H1 (cell line): ENCODE data around the gene SSB. TPM values are rescaled to one million over a fixed set of nuclear protein-coding genes. Genes with fewer than 3 reads are reported as not detected.

Experiments
- CTCF ChIA-PET: fragments of 300-600 bp; sonication (Branson Sonifier 250); formaldehyde crosslinking; loops from one replicate; lab custom pipeline; 2021; ENCODE audit not compliant: partially characterized antibody; lab: Charles Lee
- POLR2A ChIA-PET: fragments of 300-600 bp; sonication (Branson Sonifier 250); formaldehyde crosslinking; loops from one replicate; lab custom pipeline; 2021; ENCODE audit warnings: inconsistent platforms; ENCODE audit not compliant: partially characterized antibody; lab: Charles Lee
- DNase-seq, 2 experiments: peaks; one replicate each; pipeline versions ENCODE4 v3.0.0 to v3.0.0-alpha.2; 2010 to 2022; ENCODE audit warnings: low spot score in 2 of 2, low read depth in 1 of 2, mixed read lengths in 1 of 2
- FAIRE-seq: peaks from 2 replicates; lab custom pipeline; 2011; peaks lifted over from hg19 to GRCh38; lab: Jason Lieb, UNC
- H2AFZ ChIP-seq: 2 replicates; pipeline ENCODE4 v1.8.1; 2012; ENCODE audit warnings: low read length, inconsistent platforms
- H2AK5ac ChIP-seq: 2 replicates; pipeline ENCODE4 v1.6.1; 2013; ENCODE audit warnings: low read depth, low read length
- H2BK120ac ChIP-seq: replicated peaks from 2 replicates; pipeline ENCODE3; 2013; ENCODE audit warnings: low read depth, low read length, inconsistent platforms
- H2BK12ac ChIP-seq: 2 replicates; pipeline ENCODE4 v1.6.1; 2013; ENCODE audit warnings: low read depth, low read length
- H2BK15ac ChIP-seq: 2 replicates; pipeline ENCODE4 v1.6.1; 2013; ENCODE audit warnings: low read length
- H2BK20ac ChIP-seq: 2 replicates; pipeline ENCODE4 v1.6.1; 2013; ENCODE audit warnings: low read length
- H2BK5ac ChIP-seq: 2 replicates; pipeline ENCODE4 v1.6.1; 2013; ENCODE audit warnings: low read depth, low read length
- H3K14ac ChIP-seq: 2 replicates; pipeline ENCODE4 v1.6.1; 2013; ENCODE audit warnings: inconsistent platforms; ENCODE audit not compliant: insufficient read length
- H3K18ac ChIP-seq: 2 replicates; pipeline ENCODE4 v1.6.1; 2013; ENCODE audit warnings: low read length; ENCODE audit errors: extremely low read depth
- H3K23ac ChIP-seq: 2 replicates; pipeline ENCODE4 v1.6.1; 2013; ENCODE audit warnings: inconsistent platforms; ENCODE audit not compliant: insufficient read length
- H3K23me2 ChIP-seq: 2 replicates; pipeline ENCODE4 v1.6.1; 2013; ENCODE audit warnings: low read depth, low read length
- H3K27ac ChIP-seq: 2 replicates; pipeline ENCODE4 v1.6.1; 2011; ENCODE audit warnings: low read depth, low read length, inconsistent platforms
- H3K27me3 ChIP-seq, 4 experiments: replicated peaks in 1 of 4; 1 replicate in 1 of 4; 2 replicates in 3 of 4; pipeline versions ENCODE4 v1.6.1 to v1.8.1; 2011 to 2013; ENCODE audit warnings: low read length in 3 of 4, mild to moderate bottlenecking in 3 of 4, inconsistent platforms in 2 of 4, mixed read lengths in 2 of 4, moderate library complexity in 1 of 4; ENCODE audit not compliant: control insufficient read depth in 3 of 4, insufficient read depth in 3 of 4; ENCODE audit errors: extremely low read depth in 1 of 4
- H3K36me3 ChIP-seq, 4 experiments: 2 replicates each; pipeline versions ENCODE4 v1.6.1 to v1.8.1; 2011 to 2013; ENCODE audit warnings: mild to moderate bottlenecking in 4 of 4, low read length in 3 of 4, moderate library complexity in 2 of 4, control low read depth in 1 of 4, inconsistent platforms in 1 of 4; ENCODE audit not compliant: insufficient read depth in 4 of 4, control insufficient read depth in 2 of 4
- H3K4ac ChIP-seq: replicated peaks from 2 replicates; pipeline ENCODE3; 2013; ENCODE audit warnings: low read length, low read depth, mixed read lengths, inconsistent platforms; ENCODE audit not compliant: insufficient read length
- H3K4me1 ChIP-seq, 4 experiments: replicated peaks in 1 of 4; 1 replicate in 1 of 4; 2 replicates in 3 of 4; pipeline versions ENCODE4 v1.6.1 to v1.8.1; 2011 to 2013; ENCODE audit warnings: low read length in 3 of 4, inconsistent platforms in 2 of 4, mixed read lengths in 1 of 4; ENCODE audit not compliant: insufficient read depth in 4 of 4, control insufficient read depth in 3 of 4
- H3K4me2 ChIP-seq, 2 experiments: 2 replicates each; pipeline versions ENCODE4 v1.6.1 to v1.8.1; 2011 to 2013; ENCODE audit warnings: low read depth in 2 of 2, low read length in 2 of 2, control low read depth in 1 of 2, inconsistent platforms in 1 of 2, mild to moderate bottlenecking in 1 of 2; ENCODE audit not compliant: insufficient read depth in 1 of 2
- H3K4me3 ChIP-seq, 4 experiments: fragments of 200-600, 300-600 bp in 1 of 4; sonication (generic), shearing (Covaris generic), sonication (Bioruptor Twin) in 1 of 4; 2 replicates each; pipeline versions ENCODE4 v1.5.1 to v1.8.1; 2011 to 2016; ENCODE audit warnings: low read length in 4 of 4, low read depth in 3 of 4, control low read depth in 2 of 4, inconsistent platforms in 2 of 4, mild to moderate bottlenecking in 2 of 4, mixed read lengths in 1 of 4, moderate library complexity in 1 of 4; ENCODE audit not compliant: insufficient read depth in 2 of 4; ENCODE audit errors: extremely low read depth in 1 of 4
- H3K56ac ChIP-seq: replicated peaks from 2 replicates; pipeline ENCODE3; 2013; ENCODE audit warnings: low read depth, mild to moderate bottlenecking, mixed read lengths, low read length, inconsistent platforms; ENCODE audit not compliant: insufficient read length
- H3K79me1 ChIP-seq: 2 replicates; pipeline ENCODE4 v1.6.1; 2013; ENCODE audit warnings: low read depth, low read length, control low read depth
- H3K79me2 ChIP-seq, 2 experiments: 2 replicates each; pipeline versions ENCODE4 v1.6.1 to v1.8.1; 2012 to 2013; ENCODE audit warnings: low read length in 2 of 2, mild to moderate bottlenecking in 2 of 2, inconsistent platforms in 1 of 2; ENCODE audit not compliant: insufficient read depth in 2 of 2, control insufficient read depth in 1 of 2
- H3K9ac ChIP-seq, 4 experiments: replicated peaks in 1 of 4; 1 replicate in 1 of 4; 2 replicates in 3 of 4; pipeline versions ENCODE4 v1.6.1 to v1.8.1; 2011 to 2013; ENCODE audit warnings: low read depth in 3 of 4, low read length in 3 of 4, control low read depth in 2 of 4, mild to moderate bottlenecking in 2 of 4, moderate library complexity in 2 of 4, inconsistent platforms in 1 of 4; ENCODE audit errors: extremely low read depth in 1 of 4
- H3K9me3 ChIP-seq, 2 experiments: 2 replicates each; pipeline versions ENCODE4 v1.6.1 to v1.8.1; 2012 to 2013; ENCODE audit warnings: mild to moderate bottlenecking in 2 of 2, moderate library complexity in 2 of 2, control low read depth in 1 of 2, inconsistent platforms in 1 of 2, low read depth in 1 of 2, low read length in 1 of 2, mixed read lengths in 1 of 2; ENCODE audit not compliant: insufficient read depth in 2 of 2
- H4K20me1 ChIP-seq, 2 experiments: replicated peaks in 1 of 2; 2 replicates each; pipeline versions ENCODE3 to v1.8.1; 2011 to 2013; ENCODE audit warnings: inconsistent platforms in 2 of 2, low read length in 2 of 2, mild to moderate bottlenecking in 1 of 2; ENCODE audit not compliant: insufficient read depth in 2 of 2, control insufficient read depth in 1 of 2
- H4K5ac ChIP-seq: 2 replicates; pipeline ENCODE4 v1.6.1; 2013; ENCODE audit warnings: low read length, low read depth, mixed read lengths, inconsistent platforms; ENCODE audit not compliant: insufficient read length
- H4K8ac ChIP-seq: 2 replicates; pipeline ENCODE4 v1.8.0; 2013; ENCODE audit warnings: mild to moderate bottlenecking, moderate library complexity, low read length, inconsistent platforms; ENCODE audit not compliant: insufficient read depth; ENCODE audit errors: extremely low read depth
- H4K91ac ChIP-seq: replicated peaks from 2 replicates; pipeline ENCODE3; 2013; ENCODE audit warnings: low read length, mixed read lengths, inconsistent platforms; ENCODE audit not compliant: insufficient read length
- BCL11A ChIP-seq, 2 experiments: IDR thresholded peaks; one replicate each; pipeline ENCODE4 v1.6.1; 2011; ENCODE audit warnings: low read depth in 2 of 2, low read length in 2 of 2, mild to moderate bottlenecking in 2 of 2
- CBX8 ChIP-seq: fragments of 300-800, 300-1000 bp; sonication (generic); IDR thresholded peaks from 2 replicates; pipeline ENCODE4 v1.7.1; 2016; ENCODE audit warnings: low read depth, low read length, borderline replicate concordance
- CHD2 ChIP-seq: IDR thresholded peaks from 2 replicates; pipeline ENCODE4 v1.6.1; 2012; ENCODE audit warnings: low read length, improper control_type of control experiment
- JUN ChIP-seq: IDR thresholded peaks from 2 replicates; pipeline ENCODE4 v1.6.1; 2011; ENCODE audit warnings: low read depth, mild to moderate bottlenecking, improper control_type of control experiment, low read length
- KDM5A ChIP-seq: fragments of 200-600 bp; IDR thresholded peaks from 2 replicates; pipeline ENCODE4 v1.7.1; 2012; ENCODE audit warnings: mild to moderate bottlenecking, low read length, inconsistent platforms, mixed read lengths
- MAFK ChIP-seq: IDR thresholded peaks from 2 replicates; pipeline ENCODE4 v1.6.1; 2012; ENCODE audit warnings: low read depth, mild to moderate bottlenecking, improper control_type of control experiment, low read length
- RBBP5 ChIP-seq: IDR thresholded peaks from 2 replicates; pipeline ENCODE4 v1.7.1; 2012; ENCODE audit warnings: low read depth, mild to moderate bottlenecking, inconsistent platforms, low read length, moderate library complexity, borderline replicate concordance
- RXRA ChIP-seq: IDR thresholded peaks from 2 replicates; pipeline ENCODE4 v1.6.1; 2011; ENCODE audit warnings: low read depth, mild to moderate bottlenecking, low read length, moderate library complexity; ENCODE audit not compliant: insufficient read depth
- SP4 ChIP-seq: IDR thresholded peaks from 2 replicates; pipeline ENCODE4 v1.6.1; 2012; ENCODE audit warnings: low read length, inconsistent platforms
- SUZ12 ChIP-seq: fragments of 200-600 bp; sonication (generic); IDR thresholded peaks from 2 replicates; pipeline ENCODE4 v1.6.1; 2012; ENCODE audit warnings: mild to moderate bottlenecking, inconsistent platforms, low read length, moderate library complexity, mixed read lengths
- TAF7 ChIP-seq: optimal IDR thresholded peaks from 2 replicates; pipeline ENCODE3; 2011; ENCODE audit warnings: low read depth, mild to moderate bottlenecking, inconsistent platforms, low read length, moderate library complexity, borderline replicate concordance
- WGBS, 2 experiments: shearing (Covaris generic) in 1 of 2; methylation state at CpG; one replicate each; pipeline versions ENCODE4 v1.1.6 to v1.1.7; 2013 to 2015; ENCODE audit warnings: low lambda C conversion rate in 2 of 2, mixed read lengths in 2 of 2, inconsistent platforms in 1 of 2, low coverage in 1 of 2, missing lambda C conversion rate in 1 of 2; ENCODE audit not compliant: insufficient replicate concordance in 2 of 2, insufficient coverage in 1 of 2, insufficient read length in 1 of 2; ENCODE audit errors: extremely low coverage in 1 of 2, missing lambda C conversion rate in 1 of 2; 5-methylcytosine and 5-hydroxymethylcytosine counted together
- polyA plus RNA-seq, 7 experiments: library from polyadenylated mRNA; depleted of rRNA in 3 of 7; stranded (reverse) in 5 of 7; unstranded in 2 of 7; fragments of >200 nt in 5 of 7; fragments of 200-250 nt in 2 of 7; gene quantifications; 1 replicate in 5 of 7; 2 replicates in 1 of 7; 4 replicates in 1 of 7; pipeline versions ENCODE4 v1.2.1 to v1.2.3, GENCODE V29; 2011 to 2013; ENCODE audit warnings: missing spikeins in 2 of 7, mixed read lengths in 2 of 7
- total RNA-seq: library from RNA; stranded (reverse); fragmentation: NEBNext Ultra II Directional; extraction: Animal tissue kit (Norgen Biotek cat#: 25700); gene quantifications from 2 replicates; pipeline ENCODE4 v1.2.1, GENCODE V29; 2021
- TF ChIP-seq, protein P1 (sequence below): IDR thresholded peaks from 2 replicates; pipeline ENCODE4 v1.6.1; 2011; ENCODE audit warnings: low read length, improper control_type of control experiment
- TF ChIP-seq, protein P2 (sequence below): IDR thresholded peaks from 2 replicates; pipeline ENCODE4 v1.6.1; 2012; ENCODE audit warnings: inconsistent platforms

SSB gene
- total and polyA plus RNA-seq, 2 of the 8 experiments (the other 6 are each of a cell fraction or from before 2014, with no cell fraction given), result 60.8 to 270 TPM

DNA sequence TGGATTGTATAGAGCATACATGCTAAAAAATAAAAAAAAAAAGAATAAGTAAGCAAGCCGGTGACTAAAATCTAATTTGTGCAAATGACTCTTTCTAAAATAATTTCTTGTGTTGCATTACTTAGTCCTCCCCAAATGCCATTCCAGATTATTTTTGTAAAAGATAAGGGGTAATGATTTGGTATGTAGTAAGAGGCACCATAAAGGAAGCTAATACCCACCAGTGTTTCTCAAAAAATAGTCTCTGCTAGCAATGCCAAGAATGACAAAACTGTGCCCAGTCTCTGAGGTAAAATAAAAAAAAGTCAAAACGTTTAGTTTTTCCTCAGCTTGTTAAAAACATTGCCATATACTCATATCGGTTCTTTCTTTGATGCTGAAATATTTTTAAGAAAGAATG lies 23.4 kb downstream of the SSB start:
- H3K4ac ChIP-seq, result no peak overlapping the region
- 82% methylated on average over 3 of the region's 3 CpGs; no CpG with 5 or more reads in 1 of the 2 experiments for WGBS, 2 experiments
- no peak overlapping the region for H2BK120ac ChIP-seq
- H4K8ac ChIP-seq, result no peak overlapping the region
- H3K14ac ChIP-seq, result no peak overlapping the region
- H3K23me2 ChIP-seq, result peaks cover 5% of the 10 kb centered on the region; the same call in 1 of the 2 replicates
- peaks cover 2 to 35% (median 11%) of the 10 kb centered on the region in 4 experiments; a peak in 6 of 8 replicates for H3K36me3 ChIP-seq
- no peak overlapping the region for H3K9ac ChIP-seq
- H4K20me1 ChIP-seq, result no peaks in the 10 kb centered on the region
- no peak overlapping the region for H3K18ac ChIP-seq
- H4K5ac ChIP-seq, result no peak overlapping the region
- peaks cover 0 to 9% of the 10 kb centered on the region in 2 experiments; a peak in 2 of 4 replicates for H3K79me2 ChIP-seq
- H2AFZ ChIP-seq, result no peak overlapping the region
- no peak overlapping the region for H3K23ac ChIP-seq
- DNase-seq, result no peak
- H3K79me1 ChIP-seq, result peaks cover 2% of the 10 kb centered on the region; the same call in 1 of the 2 replicates
- H3K9me3 ChIP-seq, result no peaks in the 10 kb centered on the region
- H3K27me3 ChIP-seq, result no peaks in the 10 kb centered on the region
- CTCF ChIA-PET, result interaction anchor here (0.8 to 1.3 kb wide), 3 partner anchors 14 to 527 kb away, joined by 3 to 6 read pairs (median 4); no protein-coding TSS in a partner anchor
- H2BK15ac ChIP-seq, result no peak overlapping the region
- no peak overlapping the region for H3K56ac ChIP-seq
- no peak overlapping the region for H4K91ac ChIP-seq
- no peak overlapping the region for H2BK20ac ChIP-seq
- H3K4me2 ChIP-seq, result no peak overlapping the region
- no peak overlapping the region for H2AK5ac ChIP-seq
- H3K4me3 ChIP-seq, result no peak overlapping the region
- no peak overlapping the region for H2BK5ac ChIP-seq
- H2BK12ac ChIP-seq, result no peak overlapping the region
- H3K4me1 ChIP-seq, result peaks cover 0 to 4% (median 2%) of the 10 kb centered on the region in 4 experiments; a peak in 3 of 7 replicates
- POLR2A ChIA-PET, result no interaction called here
- no peak for FAIRE-seq
- H3K27ac ChIP-seq, result no peak overlapping the region
- TF ChIP-seq TAF7 (no peak), RBBP5 (no peak), BCL11A (IDR thresholded peaks at IDR 0.05; ENCODE audit: low read depth in 2 of 2, low read length in 2 of 2) (no peak), KDM5A (no peak), SP4 (no peak), JUN (no peak), SUZ12 (no peak), MAFK (no peak), CHD2 (no peak), RXRA (no peak), CBX8 (no peak)
- TF ChIP-seq, protein P1, sequence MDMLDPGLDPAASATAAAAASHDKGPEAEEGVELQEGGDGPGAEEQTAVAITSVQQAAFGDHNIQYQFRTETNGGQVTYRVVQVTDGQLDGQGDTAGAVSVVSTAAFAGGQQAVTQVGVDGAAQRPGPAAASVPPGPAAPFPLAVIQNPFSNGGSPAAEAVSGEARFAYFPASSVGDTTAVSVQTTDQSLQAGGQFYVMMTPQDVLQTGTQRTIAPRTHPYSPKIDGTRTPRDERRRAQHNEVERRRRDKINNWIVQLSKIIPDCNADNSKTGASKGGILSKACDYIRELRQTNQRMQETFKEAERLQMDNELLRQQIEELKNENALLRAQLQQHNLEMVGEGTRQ, result no peak
- TF ChIP-seq, protein P2, sequence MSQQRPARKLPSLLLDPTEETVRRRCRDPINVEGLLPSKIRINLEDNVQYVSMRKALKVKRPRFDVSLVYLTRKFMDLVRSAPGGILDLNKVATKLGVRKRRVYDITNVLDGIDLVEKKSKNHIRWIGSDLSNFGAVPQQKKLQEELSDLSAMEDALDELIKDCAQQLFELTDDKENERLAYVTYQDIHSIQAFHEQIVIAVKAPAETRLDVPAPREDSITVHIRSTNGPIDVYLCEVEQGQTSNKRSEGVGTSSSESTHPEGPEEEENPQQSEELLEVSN, result no peak
